Dedifferentiated amniotic fluid mesenchymal stem cell (primary cell): ENCODE data around the gene VMAC.

Experiments used
- DNase-seq: peaks from one replicate; pipeline ENCODE4 v3.0.0-alpha.2; 2016; ENCODE audit errors: extremely low spot score

The VMAC gene

GRCh38 chr19:5929179-5929578 lies 24.5 kb downstream of the VMAC start:
- no peak for DNase-seq

DNA sequence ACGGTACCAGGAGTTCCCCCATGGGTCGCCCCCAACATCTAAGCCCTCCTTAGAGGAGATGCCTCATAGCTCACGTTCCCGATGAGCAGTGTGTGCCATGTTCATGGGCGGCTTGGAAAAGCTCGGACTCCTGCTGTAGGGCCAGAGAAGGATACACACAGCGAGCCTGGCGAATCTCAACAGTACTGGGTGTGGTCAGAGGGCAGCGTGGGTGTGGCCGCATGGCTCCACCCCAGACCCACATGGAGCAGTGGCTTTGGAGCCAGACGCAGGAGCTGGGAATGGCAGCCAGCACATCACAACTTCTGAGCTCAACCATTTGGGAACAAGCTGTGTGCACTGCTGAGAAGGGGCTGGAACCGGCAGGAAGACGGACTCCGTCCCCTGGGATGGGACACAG lies 25.0 kb downstream of the VMAC start:
- no peak for DNase-seq

GRCh38 chr19:5931251-5931650 lies 26.6 kb downstream of the VMAC start:
- DNase-seq: no peak

DNA sequence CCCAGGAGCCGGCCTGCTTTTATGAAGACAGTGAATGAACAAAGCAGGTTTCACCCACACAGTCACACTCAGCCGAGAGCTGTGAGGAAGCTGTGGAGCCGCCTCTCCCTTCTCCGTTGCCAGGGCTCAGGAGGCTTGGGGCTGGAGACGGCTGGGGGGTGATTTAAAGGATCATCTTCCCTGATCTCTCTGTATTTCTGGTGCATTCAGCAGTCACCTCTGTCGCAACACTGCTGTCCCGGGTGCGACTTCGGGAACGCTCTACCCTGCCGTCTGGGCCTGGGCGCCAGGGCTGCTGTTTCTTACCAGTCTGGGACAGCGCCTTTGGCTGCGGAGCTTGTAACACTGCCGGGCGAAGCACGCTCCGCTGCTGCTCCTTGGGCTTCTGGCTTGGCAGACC lies 27.5 kb downstream of the VMAC start:
- no peak for DNase-seq

GRCh38 chr19:5932609-5933262 lies 28.1 kb downstream of the VMAC start:
- DNase-seq: no peak

- no peak for DNase-seq
These were observed 28.9 kb downstream of the VMAC start for GRCh38 chr19:5933391-5934068.

DNA sequence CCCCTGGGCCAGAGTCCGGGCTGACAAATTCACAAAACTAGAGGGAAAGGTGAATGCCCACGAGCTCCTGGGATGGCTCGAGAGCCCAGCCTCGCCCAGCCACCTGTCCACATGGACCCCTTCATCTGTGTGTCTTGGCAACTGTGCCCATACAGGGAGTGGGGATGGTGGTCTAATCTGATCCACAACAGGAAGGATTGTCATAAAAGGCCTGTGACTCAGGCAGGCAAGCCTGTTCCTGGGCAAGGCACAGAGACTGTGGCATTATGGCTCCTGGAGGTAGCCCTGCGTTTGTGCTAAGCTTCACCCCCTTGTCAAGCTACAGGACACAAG lies 29.4 kb downstream of the VMAC start:
- DNase-seq: no peak

GRCh38 chr19:5934774-5935472 lies 30.3 kb downstream of the VMAC start:
- peak; percentile 69 for DNase-seq

DNA sequence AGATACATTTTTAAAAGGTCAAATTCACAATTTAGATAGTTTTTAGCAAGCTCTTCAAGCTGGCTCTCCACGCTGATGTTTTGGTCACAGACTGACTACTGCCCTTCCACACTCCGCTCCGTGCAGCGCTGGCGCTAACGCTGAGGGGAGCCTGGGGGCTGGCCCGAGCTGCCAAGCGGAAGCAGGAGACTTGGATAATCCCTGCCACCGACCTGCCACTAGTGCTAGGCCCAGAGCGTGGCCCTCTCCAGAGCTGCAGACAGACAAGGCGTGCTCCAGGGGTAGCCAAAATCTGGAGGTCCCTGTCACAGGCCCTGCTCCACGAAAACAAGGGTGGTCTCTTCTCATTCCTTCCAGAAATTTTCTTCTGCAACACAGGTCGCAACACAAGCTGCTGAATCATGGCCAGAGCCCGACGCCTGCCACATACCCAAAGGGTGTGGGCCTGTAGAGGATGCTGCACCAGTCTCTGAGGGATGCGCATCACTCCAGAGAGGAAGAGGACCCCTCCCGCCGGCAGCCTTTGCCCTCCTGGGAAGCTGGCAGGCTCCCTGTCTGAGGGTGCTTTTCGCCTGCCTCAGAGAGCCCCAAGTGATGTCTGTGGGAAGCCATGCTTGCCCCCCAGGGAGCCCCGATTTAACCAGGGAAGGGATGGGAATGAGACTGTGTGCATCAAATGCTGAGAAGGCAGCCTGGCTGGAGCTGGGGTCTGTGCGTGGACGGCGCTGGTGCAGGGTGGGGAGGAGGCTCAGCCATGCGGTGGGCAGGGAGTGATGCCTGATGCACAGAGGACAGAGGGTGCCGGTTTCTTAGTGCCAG lies 31.0 kb downstream of the VMAC start:
- DNase-seq: no peak

- DNase-seq: no peak
These were observed 31.6 kb downstream of the VMAC start for GRCh38 chr19:5936292-5936592.

- no peak for DNase-seq
These were observed 32.9 kb downstream of the VMAC start for GRCh38 chr19:5937550-5937949.

DNA sequence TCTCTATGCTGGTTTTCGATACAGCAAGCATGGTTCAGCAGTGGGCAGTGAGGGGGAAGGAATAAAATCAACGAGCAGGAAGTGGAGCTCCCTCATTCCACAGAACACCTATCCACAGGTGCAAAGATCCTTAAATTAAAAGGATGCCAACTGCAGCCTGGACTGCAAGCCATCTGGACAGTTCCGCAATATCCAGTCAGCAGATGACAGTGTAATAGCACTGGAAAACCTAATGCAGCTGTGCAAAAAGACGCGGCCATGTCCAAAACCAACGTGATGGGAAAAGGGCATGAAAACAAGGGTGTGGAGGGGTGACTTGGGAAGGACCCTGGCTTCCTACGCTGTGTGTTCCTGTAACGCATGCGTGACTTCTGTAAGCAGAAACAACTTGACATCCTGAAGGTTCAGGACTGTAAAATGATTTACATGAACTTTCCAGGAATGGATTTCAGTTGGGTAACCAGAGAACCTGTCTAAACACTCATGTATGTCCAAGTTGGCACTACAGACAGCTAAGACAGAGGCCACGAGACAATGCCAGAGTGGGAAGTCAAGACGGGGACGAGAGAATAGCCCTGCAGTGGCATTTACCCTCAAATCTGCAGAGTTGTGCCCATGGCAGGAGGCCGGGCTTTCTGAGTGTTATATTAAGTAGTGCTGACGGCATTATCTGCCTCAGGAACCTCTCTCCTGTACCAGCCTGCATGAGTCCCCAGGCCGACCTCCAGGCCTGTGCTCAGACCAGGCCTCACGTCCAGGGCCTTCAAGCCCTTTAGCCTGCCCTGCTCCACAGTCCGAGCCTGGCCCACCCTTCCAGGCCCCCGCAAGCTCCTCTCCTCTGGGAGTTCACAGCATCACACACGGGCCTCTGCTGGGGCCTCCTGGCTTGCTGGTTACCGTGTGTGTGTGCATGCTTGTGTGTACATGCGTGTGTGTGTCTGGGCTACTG lies 35.9 kb downstream of the VMAC start:
- DNase-seq: no peak

DNA sequence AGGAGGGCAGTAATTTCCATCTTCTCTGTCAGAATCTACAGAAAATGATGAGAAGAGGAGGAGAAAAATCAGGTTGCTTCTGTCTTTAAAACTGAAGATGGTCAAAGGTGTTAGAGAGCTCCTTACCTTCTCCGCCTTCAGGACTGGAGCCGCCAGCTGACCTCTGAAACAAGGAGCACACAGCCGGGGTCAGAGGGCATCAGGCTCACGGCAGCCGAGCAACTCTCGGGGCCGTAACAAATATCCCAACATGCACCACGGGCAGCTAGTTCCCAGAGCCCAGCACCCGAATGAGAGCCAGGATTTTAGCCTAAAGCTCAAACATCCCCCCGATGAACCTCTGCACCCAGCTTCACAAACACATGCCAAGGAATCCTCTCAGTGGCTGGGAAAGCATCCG lies 37.0 kb downstream of the VMAC start:
- no peak for DNase-seq

GRCh38 chr19:5943045-5943444 lies 38.4 kb downstream of the VMAC start:
- DNase-seq: no peak

DNA sequence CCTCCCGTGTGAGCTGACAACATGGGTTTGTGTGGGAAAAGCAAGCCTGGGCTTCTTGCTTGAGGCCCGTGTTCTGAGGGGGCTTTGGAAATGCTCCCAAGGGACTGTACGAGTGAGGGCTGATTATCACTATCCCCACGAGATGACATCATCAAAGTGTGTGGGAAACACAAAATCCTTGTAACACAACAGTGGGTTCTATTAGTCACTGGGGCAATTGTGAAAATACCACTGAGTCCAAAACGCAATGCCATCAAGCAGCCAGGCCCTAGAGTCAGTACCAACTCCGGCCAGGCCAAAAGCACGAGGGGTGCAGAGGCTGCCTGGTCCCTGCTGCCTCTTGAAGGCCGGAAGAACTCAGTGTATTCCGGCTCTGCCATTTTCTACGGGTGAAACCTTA lies 39.0 kb downstream of the VMAC start:
- no peak for DNase-seq

DNA sequence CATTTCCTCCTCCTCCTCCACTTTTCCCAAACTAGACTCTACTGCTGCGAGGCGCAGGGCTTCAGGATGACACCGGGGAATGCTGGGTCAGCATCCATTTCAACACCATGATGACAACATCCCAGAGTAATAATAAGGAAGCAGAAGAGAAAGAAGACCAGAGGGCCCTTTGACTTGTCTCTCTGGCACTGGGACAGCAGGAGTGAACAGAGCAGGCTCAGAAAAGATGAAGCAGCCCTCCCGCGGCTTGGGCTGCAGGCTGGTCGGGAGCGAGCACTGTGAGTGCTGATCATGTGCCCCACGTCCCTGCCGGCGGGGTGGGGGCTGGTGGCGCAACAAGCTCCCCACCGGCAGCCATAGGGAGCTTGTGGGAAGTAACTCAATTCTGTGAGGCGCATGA lies 42.8 kb downstream of the VMAC start:
- no peak for DNase-seq

- DNase-seq: no peak
These were observed 44.3 kb downstream of the VMAC start for GRCh38 chr19:5948752-5949564.

GRCh38 chr19:5949792-5950305 lies 45.2 kb downstream of the VMAC start:
- no peak for DNase-seq

DNA sequence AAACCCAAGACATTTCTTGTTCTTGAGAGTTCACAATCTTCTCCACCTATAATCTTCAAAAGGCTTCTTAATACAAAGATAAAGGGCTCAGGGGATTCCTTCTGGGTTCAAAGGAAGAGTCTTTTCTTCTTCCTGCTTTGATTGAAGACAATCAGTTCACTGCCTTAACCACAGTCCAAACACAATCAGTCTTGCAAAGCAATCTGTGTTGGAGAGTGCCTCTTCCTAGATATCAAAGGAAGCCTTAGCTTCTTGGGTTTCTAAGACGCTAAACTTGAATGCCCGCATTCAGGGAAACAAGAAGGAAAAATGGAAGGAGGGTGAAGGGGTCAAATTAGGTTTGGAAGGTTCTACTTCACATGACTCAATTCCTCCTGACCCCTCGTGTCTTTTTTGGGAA lies 46.1 kb downstream of the VMAC start:
- DNase-seq: no peak

DNA sequence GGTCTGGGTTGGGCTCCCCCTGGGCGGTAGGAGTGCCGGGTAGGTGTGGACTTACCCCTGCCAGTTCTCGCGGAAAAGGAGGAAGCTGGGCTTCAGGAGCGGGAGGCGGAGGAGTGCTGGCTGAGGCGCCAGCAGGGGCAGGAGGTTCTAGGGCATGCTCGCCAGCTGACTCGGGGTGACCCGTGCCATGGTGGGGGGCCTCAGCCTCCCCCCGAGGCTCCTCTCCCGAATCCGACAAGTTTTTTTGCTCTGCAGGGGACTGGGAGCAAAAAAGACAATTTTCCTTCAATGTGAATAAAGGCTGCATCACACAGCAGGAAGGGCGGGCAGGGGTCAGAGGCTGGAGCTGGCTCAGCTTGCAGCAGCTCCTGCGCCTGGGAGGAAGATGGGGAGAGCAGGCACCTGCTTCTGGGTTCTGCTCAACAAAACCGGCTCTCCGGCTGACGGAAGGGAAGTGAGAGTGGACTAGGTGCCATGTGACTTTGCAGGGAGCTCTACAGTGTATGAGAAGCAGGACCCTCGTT lies 46.7 kb downstream of the VMAC start:
- no peak for DNase-seq
